A549 (cell line): ENCODE data around the gene SUMO3.

Experiments
- BHLHE40 ChIP-seq: IDR thresholded peaks from 2 replicates; pipeline ENCODE4 v1.6.1; 2012; ENCODE audit warnings: low read depth, low read length, inconsistent platforms
- CTCF ChIP-seq: fragments of >200 bp; sonication (Bioruptor Twin); formaldehyde crosslinking; IDR thresholded peaks from 3 replicates; pipeline ENCODE4 v1.5.1; 2016
- FOSL2 ChIP-seq, 2 experiments: fragments of 450-650 bp in 1 of 2; fragments of >200 bp in 1 of 2; sonication (Bioruptor Twin) in 1 of 2; formaldehyde crosslinking; IDR thresholded peaks; 2 replicates each; pipeline versions ENCODE4 v1.5.0 to v1.6.1; 2016 to 2020; ENCODE audit warnings: mild to moderate bottlenecking in 1 of 2, moderate library complexity in 1 of 2
- JUNB ChIP-seq: fragments of >200 bp; sonication (Bioruptor Twin); formaldehyde crosslinking; IDR thresholded peaks from 2 replicates; pipeline ENCODE4 v1.6.1; 2016
- MAFK ChIP-seq: fragments of 450-650 bp; IDR thresholded peaks from 2 replicates; pipeline ENCODE4 v1.6.1; 2014; ENCODE audit not compliant: partially characterized antibody
- MAX ChIP-seq: IDR thresholded peaks from 2 replicates; pipeline ENCODE4 v1.6.1; 2012
- NR3C1 ChIP-seq: fragments of >200 bp; sonication (Bioruptor Twin); formaldehyde crosslinking; IDR thresholded peaks from 3 replicates; pipeline ENCODE4 v1.6.1; 2017
- POLR2A ChIP-seq: IDR thresholded peaks from 2 replicates; pipeline ENCODE4 v1.6.1; 2012; ENCODE audit warnings: mild to moderate bottlenecking, low read length
- SREBF2 ChIP-seq: fragments of 450-650 bp; IDR thresholded peaks from 2 replicates; pipeline ENCODE4 v1.6.1; 2014; ENCODE audit warnings: mild to moderate bottlenecking, moderate library complexity
- TP53 ChIP-seq: fragments of 250-450 bp; sonication (Bioruptor Pico); IDR thresholded peaks from 2 replicates; pipeline ENCODE4 v1.5.0; 2021; ENCODE audit warnings: mild to moderate bottlenecking, moderate library complexity

- TF ChIP-seq POLR2A (no peak), CTCF (no peak), BHLHE40 (no peak), NR3C1 (no peak), MAFK (no peak), FOSL2 (IDR thresholded peaks at IDR 0.05) (no peak), FOSL2 (CRISPR knock-in tag; IDR thresholded peaks at IDR 0.05) (no peak), SREBF2 (no peak), MAX (no peak), JUNB (no peak), TP53 (no peak)
These were observed 28.0 kb downstream of the SUMO3 start for GRCh38 chr21:44789880-44790279.
